HFF-Myc (cell line): ENCODE data around the gene ALOX15B.

Source experiments
- DNase-seq: peaks from one replicate; pipeline ENCODE4 v3.0.0-alpha.2; 2011; ENCODE audit warnings: low read depth; ENCODE audit errors: extremely low read depth
- H3K4me3 ChIP-seq: replicated peaks from 2 replicates; pipeline ENCODE4 v1.5.1; 2011; ENCODE audit warnings: low read depth, mild to moderate bottlenecking, control low read depth, low read length
- TF ChIP-seq, protein P1 (sequence below): IDR thresholded peaks from 2 replicates; pipeline ENCODE4 v1.5.1; 2012; ENCODE audit warnings: mild to moderate bottlenecking, low read depth, low read length, control low read depth; ENCODE audit errors: missing control alignments

Gene ALOX15B

DNA sequence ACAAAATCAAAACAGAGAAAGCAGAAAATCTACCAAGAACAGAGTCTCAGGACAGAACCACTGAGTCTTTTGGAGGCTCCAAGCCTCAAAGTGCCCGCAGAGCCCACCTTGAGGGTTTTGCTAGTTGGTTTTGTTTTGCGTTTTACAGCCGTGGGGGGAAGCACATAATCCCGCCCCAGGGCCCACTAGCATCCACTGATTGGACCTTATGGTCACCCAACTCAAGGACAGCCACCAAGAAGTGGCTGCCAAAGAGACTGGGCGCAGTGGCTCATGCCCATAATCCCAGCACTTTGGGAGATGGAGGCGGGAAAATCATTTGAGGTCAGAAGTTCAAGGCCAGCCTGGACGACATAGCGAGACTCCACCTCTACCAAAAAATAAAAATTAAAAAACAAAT, 9.9 kb downstream of the ALOX15B start:
- TF ChIP-seq, protein P1, sequence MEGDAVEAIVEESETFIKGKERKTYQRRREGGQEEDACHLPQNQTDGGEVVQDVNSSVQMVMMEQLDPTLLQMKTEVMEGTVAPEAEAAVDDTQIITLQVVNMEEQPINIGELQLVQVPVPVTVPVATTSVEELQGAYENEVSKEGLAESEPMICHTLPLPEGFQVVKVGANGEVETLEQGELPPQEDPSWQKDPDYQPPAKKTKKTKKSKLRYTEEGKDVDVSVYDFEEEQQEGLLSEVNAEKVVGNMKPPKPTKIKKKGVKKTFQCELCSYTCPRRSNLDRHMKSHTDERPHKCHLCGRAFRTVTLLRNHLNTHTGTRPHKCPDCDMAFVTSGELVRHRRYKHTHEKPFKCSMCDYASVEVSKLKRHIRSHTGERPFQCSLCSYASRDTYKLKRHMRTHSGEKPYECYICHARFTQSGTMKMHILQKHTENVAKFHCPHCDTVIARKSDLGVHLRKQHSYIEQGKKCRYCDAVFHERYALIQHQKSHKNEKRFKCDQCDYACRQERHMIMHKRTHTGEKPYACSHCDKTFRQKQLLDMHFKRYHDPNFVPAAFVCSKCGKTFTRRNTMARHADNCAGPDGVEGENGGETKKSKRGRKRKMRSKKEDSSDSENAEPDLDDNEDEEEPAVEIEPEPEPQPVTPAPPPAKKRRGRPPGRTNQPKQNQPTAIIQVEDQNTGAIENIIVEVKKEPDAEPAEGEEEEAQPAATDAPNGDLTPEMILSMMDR = no peak
- no peak for DNase-seq
- H3K4me3 ChIP-seq = no peak overlapping the region

- DNase-seq = no peak
- TF ChIP-seq, protein P1 = no peak
Measured at GRCh38 chr17:8051831-8052230, 13.0 kb downstream of the ALOX15B start.

GRCh38 chr17:8052256-8053252, 13.7 kb downstream of the ALOX15B start:
- H3K4me3 ChIP-seq = no peak overlapping the region
- TF ChIP-seq, protein P1 = no peak
- no peak for DNase-seq

More at GRCh38 chr17:8051831-8052230, 13.0 kb downstream of the ALOX15B start:
- no peak overlapping the region for H3K4me3 ChIP-seq

- TF ChIP-seq, protein P1 = no peak
- DNase-seq = no peak
- no peak overlapping the region for H3K4me3 ChIP-seq
Measured at GRCh38 chr17:8053600-8053999, 14.7 kb downstream of the ALOX15B start.

GRCh38 chr17:8055851-8056231, 17.0 kb downstream of the ALOX15B start:
- TF ChIP-seq, protein P1 = no peak
- no peak overlapping the region for H3K4me3 ChIP-seq

GRCh38 chr17:8056232-8056975, 17.5 kb downstream of the ALOX15B start:
- no peak overlapping the region for H3K4me3 ChIP-seq
- DNase-seq = no peak
- TF ChIP-seq, protein P1 = no peak

More at GRCh38 chr17:8055851-8056231, 17.0 kb downstream of the ALOX15B start:
- no peak for DNase-seq
